GM10248 (cell line): ENCODE measurements around the gene ERBB4.

ENCODE experiments used
- CTCF ChIA-PET: fragments of 300-600 bp; sonication (Branson Sonifier 250); formaldehyde crosslinking; extraction: SDS; loops from one replicate; lab custom pipeline; 2021; ENCODE audit warnings: antibody characterized with exemption; lab: Yijun Ruan, JAX
- POLR2A ChIA-PET: fragments of 350-650 bp; sonication (Branson Sonifier 250); formaldehyde crosslinking; extraction: SDS; loops from one replicate; lab custom pipeline; 2020; ENCODE audit warnings: antibody characterized with exemption; lab: Yijun Ruan, JAX
- DNase-seq: peaks from one replicate; pipeline ENCODE4 v3.0.0; 2012; ENCODE audit errors: extremely low spot score
- TF ChIP-seq, protein P1 (sequence below): IDR thresholded peaks from 2 replicates; pipeline ENCODE4 v1.5.1; 2012; ENCODE audit warnings: mild to moderate bottlenecking, low read depth; ENCODE audit errors: extremely low read depth, missing control alignments, control extremely low read depth

Gene ERBB4

DNA sequence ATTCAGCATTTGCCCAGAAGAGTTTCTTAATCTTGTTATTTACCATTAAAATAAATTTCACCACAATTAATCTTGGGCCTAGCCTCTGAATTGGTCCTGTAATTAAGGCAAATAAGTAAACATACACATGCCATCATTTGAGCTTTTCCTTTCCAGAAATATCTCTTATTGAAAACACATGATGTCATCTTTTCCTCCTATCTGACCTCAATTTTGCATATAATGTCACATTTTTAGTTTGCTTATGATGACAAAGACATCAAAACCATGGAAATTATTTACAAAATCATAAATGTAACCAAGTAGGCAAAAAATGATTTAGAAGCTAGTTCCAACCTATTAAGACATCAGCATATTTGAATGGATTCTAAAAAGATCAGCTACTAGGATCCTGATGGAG, 915.5 kb downstream of the ERBB4 start:
- DNase-seq, result no peak
- CTCF ChIA-PET, result interaction anchor here (1.2 kb wide), 1 partner anchor 13 kb away, joined by 3 read pairs; no protein-coding TSS in a partner anchor
- POLR2A ChIA-PET, result no interaction called here
- TF ChIP-seq, protein P1, sequence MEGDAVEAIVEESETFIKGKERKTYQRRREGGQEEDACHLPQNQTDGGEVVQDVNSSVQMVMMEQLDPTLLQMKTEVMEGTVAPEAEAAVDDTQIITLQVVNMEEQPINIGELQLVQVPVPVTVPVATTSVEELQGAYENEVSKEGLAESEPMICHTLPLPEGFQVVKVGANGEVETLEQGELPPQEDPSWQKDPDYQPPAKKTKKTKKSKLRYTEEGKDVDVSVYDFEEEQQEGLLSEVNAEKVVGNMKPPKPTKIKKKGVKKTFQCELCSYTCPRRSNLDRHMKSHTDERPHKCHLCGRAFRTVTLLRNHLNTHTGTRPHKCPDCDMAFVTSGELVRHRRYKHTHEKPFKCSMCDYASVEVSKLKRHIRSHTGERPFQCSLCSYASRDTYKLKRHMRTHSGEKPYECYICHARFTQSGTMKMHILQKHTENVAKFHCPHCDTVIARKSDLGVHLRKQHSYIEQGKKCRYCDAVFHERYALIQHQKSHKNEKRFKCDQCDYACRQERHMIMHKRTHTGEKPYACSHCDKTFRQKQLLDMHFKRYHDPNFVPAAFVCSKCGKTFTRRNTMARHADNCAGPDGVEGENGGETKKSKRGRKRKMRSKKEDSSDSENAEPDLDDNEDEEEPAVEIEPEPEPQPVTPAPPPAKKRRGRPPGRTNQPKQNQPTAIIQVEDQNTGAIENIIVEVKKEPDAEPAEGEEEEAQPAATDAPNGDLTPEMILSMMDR, result no peak

DNA sequence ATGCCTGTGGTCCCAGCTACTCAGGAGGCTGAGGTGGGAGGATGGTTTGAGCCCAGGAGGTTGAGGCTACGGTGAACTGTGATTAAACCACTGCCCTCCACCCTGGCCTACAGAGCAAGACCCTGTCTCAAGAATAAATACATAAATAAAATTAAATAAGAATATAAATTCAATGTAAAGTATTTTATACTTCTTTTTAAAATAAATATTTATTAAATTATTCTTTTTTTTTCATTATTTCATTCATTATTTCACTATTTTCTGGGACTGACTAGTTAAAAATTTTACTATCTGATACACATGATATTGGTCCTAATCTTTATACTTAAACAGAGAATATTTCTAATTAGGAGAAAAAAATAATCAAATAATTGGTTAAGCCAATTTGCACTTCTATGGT, 917.6 kb downstream of the ERBB4 start:
- TF ChIP-seq, protein P1, result no peak
- DNase-seq, result no peak
- ChIA-PET CTCF (interaction anchor here (1.6 kb wide), 1 partner anchor 14 kb away, joined by 3 read pairs; no protein-coding TSS in a partner anchor), POLR2A (no interaction called here)

DNA sequence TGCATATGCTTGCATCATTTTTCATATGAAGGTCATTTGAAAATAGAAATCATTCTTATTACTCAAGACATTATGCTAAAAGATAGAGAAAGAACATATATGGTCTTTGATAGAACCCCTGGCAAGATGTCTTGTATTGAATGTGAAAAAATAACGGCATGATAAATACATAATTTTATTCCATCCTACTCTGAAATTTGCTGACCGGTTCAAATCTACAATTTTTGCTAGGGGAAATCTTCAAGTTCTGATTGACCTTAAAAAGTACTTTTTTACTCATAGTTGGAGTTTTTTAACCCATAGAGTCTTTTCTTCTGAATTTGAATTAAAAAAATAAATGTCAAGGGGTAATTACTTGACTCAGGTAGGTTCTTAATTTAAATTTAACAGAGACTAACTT, 920.8 kb downstream of the ERBB4 start:
- ChIA-PET CTCF (no interaction called here), POLR2A (no interaction called here)
- no peak for DNase-seq
- TF ChIP-seq, protein P1, result no peak

DNA sequence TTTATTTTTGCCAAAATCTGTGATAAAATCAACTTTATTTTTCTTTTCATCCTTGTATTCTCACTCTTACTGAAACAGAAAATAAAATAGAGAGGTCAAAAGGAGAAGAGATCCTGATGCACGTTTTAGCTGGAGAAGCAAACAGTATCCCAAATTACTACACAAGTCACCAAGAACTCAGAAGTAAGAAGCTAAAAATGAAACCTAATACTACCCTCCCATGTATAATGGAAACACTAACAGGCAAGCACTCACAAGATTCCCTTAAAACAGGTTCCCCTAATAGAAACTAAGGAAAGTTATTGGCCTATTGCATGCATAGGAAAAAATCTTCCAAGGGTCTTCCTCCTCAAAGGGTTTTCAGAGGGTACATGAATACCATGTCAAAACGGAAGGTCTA, 927.0 kb downstream of the ERBB4 start:
- DNase-seq, result no peak
- ChIA-PET CTCF (no interaction called here), POLR2A (no interaction called here)
- TF ChIP-seq, protein P1, result no peak

DNA sequence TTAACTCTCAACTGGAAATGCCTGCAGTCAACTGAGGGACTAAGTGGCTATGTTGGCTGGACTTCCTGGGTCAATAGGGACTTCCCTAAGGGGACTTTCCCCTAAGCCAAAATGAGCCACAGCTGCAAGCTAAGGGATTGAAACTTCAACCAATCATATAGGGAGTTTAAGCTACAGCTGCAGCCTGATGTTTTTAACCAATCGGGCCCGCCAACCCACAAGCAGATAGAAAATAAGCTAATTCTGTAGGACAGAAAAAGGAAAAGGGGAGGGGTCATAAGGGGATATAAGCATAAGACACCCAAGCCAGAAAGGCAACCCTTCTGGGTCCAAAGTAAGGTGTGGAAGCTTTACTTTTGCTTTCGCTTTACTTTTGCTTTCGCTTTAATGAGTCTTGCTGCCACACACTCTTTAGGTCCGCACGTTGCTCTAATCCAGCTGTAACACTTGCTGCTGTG, 927.5 kb downstream of the ERBB4 start:
- ChIA-PET CTCF (interaction anchor here (1.2 to 1.3 kb wide), 2 partner anchors 9 to 12 kb away, joined by 3 read pairs; no protein-coding TSS in a partner anchor), POLR2A (no interaction called here)
- TF ChIP-seq, protein P1, result no peak
- no peak for DNase-seq

DNA sequence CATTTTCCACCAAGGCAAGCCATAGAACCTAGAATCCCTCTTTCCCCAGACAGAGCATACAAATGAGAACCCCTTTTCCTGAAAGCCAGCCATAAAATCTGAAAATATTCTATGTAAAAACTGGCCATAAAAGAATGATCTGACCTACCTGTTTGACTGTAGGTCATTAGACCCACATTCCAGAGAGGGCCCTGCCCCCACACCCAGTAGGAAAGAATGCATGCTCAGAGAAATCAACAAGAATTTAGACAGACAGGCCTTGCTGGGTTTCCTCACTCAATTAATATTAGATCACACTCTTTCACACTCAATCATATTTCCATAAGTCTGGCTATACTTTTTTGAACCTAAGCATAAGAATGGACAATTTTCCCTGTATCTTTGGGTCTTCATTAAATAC, 929.5 kb downstream of the ERBB4 start:
- ChIA-PET POLR2A (no interaction called here), CTCF (no interaction called here)
- TF ChIP-seq, protein P1, result no peak
- DNase-seq, result no peak
